HL-60 (cell line): ENCODE results near the gene FOXK2.

ENCODE experiments used
- DNase-seq, 2 experiments: peaks; one replicate each; pipeline ENCODE4 v3.0.0-alpha.2; 2010 to 2020; ENCODE audit warnings: low read depth in 1 of 2, low spot score in 1 of 2
- H3K27ac ChIP-seq: fragments of 250-450 bp; sonication (Bioruptor Pico); replicated peaks from 2 replicates; pipeline ENCODE4 v1.5.1; 2020; ENCODE audit warnings: mild to moderate bottlenecking, moderate library complexity
- H3K27me3 ChIP-seq: fragments of 250-450 bp; sonication (Bioruptor Pico); 2 replicates; pipeline ENCODE4 v1.5.1; 2021; ENCODE audit warnings: mild to moderate bottlenecking, moderate library complexity; ENCODE audit not compliant: insufficient read depth, poor library complexity, severe bottlenecking
- H3K4me3 ChIP-seq: replicated peaks from 2 replicates; pipeline ENCODE4 v1.5.1; 2011; ENCODE audit warnings: mild to moderate bottlenecking, control low read depth, low read length; ENCODE audit not compliant: insufficient read depth
- GABPA ChIP-seq: IDR thresholded peaks from 2 replicates; pipeline ENCODE4 v1.6.1; 2012; ENCODE audit warnings: low read depth
- POLR2AphosphoS5 ChIP-seq: IDR thresholded peaks from 2 replicates; pipeline ENCODE4 v1.6.1; 2012; ENCODE audit warnings: low read depth
- SPI1 ChIP-seq: IDR thresholded peaks from 2 replicates; pipeline ENCODE4 v1.6.1; 2012; ENCODE audit warnings: low read depth, mild to moderate bottlenecking, borderline replicate concordance
- TF ChIP-seq, protein P1 (sequence below): IDR thresholded peaks from 2 replicates; pipeline ENCODE4 v1.6.1; 2012; ENCODE audit warnings: low read depth; ENCODE audit not compliant: insufficient replicate concordance
- TF ChIP-seq, protein P2 (sequence below): IDR thresholded peaks from one replicate; pipeline ENCODE4 v1.5.1; 2011; ENCODE audit warnings: low read length, control low read depth, inconsistent platforms; ENCODE audit not compliant: insufficient read depth

Gene FOXK2

DNA sequence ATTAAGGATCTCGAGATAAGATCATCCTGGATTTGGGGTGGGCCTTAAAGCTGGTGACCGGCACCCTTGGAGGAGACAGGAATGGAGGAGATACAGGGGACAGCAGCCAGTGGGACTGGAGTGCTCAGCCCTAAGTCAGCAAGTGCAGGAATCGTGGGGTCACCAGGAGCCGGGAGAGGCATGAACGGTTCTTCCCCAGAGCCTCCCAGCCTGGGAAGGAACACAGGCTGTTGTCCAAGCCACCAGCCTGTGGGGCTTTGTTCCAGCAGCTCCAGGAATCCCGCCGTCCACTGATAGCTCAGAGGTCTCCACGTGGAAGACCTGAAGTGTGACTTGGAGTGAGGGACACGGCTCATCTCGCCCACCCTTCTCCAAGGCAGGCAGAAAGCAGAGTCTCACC, 131.2 kb downstream of the FOXK2 start:
- no peak for DNase-seq
- Histone ChIP-seq H3K4me3 (no peak overlapping the region), H3K27ac (no peak overlapping the region), H3K27me3 (no peaks in the 10 kb centered on the region)
- TF ChIP-seq, protein P1, sequence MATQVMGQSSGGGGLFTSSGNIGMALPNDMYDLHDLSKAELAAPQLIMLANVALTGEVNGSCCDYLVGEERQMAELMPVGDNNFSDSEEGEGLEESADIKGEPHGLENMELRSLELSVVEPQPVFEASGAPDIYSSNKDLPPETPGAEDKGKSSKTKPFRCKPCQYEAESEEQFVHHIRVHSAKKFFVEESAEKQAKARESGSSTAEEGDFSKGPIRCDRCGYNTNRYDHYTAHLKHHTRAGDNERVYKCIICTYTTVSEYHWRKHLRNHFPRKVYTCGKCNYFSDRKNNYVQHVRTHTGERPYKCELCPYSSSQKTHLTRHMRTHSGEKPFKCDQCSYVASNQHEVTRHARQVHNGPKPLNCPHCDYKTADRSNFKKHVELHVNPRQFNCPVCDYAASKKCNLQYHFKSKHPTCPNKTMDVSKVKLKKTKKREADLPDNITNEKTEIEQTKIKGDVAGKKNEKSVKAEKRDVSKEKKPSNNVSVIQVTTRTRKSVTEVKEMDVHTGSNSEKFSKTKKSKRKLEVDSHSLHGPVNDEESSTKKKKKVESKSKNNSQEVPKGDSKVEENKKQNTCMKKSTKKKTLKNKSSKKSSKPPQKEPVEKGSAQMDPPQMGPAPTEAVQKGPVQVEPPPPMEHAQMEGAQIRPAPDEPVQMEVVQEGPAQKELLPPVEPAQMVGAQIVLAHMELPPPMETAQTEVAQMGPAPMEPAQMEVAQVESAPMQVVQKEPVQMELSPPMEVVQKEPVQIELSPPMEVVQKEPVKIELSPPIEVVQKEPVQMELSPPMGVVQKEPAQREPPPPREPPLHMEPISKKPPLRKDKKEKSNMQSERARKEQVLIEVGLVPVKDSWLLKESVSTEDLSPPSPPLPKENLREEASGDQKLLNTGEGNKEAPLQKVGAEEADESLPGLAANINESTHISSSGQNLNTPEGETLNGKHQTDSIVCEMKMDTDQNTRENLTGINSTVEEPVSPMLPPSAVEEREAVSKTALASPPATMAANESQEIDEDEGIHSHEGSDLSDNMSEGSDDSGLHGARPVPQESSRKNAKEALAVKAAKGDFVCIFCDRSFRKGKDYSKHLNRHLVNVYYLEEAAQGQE, result no peak
- TF ChIP-seq POLR2AphosphoS5 (no peak), GABPA (no peak), SPI1 (no peak)
- TF ChIP-seq, protein P2, sequence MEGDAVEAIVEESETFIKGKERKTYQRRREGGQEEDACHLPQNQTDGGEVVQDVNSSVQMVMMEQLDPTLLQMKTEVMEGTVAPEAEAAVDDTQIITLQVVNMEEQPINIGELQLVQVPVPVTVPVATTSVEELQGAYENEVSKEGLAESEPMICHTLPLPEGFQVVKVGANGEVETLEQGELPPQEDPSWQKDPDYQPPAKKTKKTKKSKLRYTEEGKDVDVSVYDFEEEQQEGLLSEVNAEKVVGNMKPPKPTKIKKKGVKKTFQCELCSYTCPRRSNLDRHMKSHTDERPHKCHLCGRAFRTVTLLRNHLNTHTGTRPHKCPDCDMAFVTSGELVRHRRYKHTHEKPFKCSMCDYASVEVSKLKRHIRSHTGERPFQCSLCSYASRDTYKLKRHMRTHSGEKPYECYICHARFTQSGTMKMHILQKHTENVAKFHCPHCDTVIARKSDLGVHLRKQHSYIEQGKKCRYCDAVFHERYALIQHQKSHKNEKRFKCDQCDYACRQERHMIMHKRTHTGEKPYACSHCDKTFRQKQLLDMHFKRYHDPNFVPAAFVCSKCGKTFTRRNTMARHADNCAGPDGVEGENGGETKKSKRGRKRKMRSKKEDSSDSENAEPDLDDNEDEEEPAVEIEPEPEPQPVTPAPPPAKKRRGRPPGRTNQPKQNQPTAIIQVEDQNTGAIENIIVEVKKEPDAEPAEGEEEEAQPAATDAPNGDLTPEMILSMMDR, result no peak

- DNase-seq, result no peak
- peak overlapping the region; percentile 74 for H3K27ac ChIP-seq
- H3K27me3 ChIP-seq, result no peaks in the 10 kb centered on the region
- no peak overlapping the region for H3K4me3 ChIP-seq
- TF ChIP-seq SPI1 (no peak), GABPA (no peak), POLR2AphosphoS5 (no peak)
- TF ChIP-seq, protein P1, result no peak
- TF ChIP-seq, protein P2, result no peak
Measured at GRCh38 chr17:82653651-82654528, 134.4 kb downstream of the FOXK2 start.
